ENCODE measurements around the gene SLC6A16.
"Not testable (repeated sequence)": the region's sequence is repeated elsewhere in the genome, so short reads cannot be mapped to it uniquely, and the experiment has no call there.

Gene SLC6A16

GRCh38 chr19:49331187-49331586 is 6.2 kb upstream of the SLC6A16 start:
- not testable (repeated sequence) for DNase-seq (ENCODE audit: low read depth in 2 of 2, low spot score in 1 of 2)

- DNase-seq (ENCODE audit: low read depth in 2 of 2, low spot score in 1 of 2) = no peak
Observed at GRCh38 chr19:49328741-49329140, 3.8 kb upstream of the SLC6A16 start.

DNA sequence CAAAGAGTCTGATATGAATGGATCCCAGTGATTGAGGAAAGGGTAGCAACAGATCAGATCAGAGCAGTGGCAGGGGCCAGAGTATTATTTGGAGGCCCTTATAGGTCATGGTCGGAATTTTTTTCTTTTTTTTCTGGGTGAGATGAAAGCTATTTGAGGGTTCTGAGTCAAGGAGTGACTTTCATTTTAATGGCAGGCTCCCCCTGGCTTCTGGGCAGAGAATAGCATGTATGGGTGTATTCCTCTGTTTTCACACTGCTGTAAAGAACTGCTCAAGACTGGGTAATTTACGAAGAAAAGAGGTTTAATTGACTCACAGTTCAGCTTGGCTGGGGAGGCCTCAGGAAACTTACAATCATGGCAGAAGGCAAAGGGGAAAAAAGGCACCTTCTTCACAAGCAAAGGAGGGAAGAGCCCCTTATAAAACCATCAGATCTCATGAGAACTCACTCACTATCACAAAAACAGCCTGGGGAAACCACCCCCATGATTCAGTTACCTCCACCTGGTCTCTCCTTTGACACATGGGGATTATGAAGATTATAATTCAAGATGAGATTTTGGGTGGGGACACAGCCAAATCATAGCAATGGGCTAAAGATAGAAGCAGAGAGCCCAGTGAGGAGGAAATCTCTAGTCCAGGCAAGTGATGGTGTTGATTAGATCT is 3.0 kb upstream of the SLC6A16 start:
- peak in 1 of 2 donors; percentile 24 for DNase-seq (ENCODE audit: low read depth in 2 of 2, low spot score in 1 of 2)

DNA sequence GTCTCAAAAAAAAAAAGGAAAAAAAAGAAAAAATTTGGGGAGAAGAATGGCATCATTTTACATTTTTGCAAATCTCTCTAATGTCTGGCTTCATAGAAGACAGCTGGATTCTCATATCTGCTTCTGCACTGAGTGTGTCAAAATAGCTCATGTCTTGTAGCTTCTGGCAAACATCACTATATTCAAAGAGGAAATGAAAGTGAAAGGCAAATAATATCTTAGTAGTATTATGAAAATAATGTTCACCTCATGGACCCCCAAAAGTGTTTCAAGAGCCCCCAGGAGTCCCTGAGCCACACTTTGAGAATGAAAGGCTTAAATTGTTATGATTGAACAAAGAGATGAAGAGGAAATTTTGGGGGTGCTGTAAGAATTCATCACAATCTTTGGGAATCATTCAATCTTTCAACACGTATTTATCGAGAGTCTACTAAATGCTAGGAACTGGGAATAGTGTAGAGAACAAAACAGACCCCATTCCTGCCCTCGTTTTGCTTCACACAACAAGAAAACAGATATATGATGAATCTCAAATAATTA is 1.2 kb upstream of the SLC6A16 start:
- no peak for DNase-seq (ENCODE audit: low read depth in 2 of 2, low spot score in 1 of 2)

DNA sequence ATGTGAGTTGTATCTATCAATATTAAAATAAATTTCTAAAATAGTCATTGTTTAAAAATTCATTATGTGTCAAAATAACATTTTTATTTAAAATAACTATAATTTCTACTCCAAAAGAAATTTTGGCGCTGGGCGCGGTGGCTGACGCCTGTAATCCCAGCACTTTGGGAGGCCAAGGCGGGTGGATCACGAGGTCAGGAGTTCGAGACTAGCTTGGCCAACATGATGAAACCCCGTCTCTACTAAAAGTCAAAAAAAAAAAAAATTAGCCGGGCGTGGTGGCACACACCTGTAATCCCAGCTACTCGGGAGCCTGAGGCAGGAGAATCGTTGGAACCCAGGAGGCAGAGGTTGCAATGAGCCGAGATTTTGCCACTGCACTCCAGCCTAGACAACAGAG is 765 bp upstream of the SLC6A16 start:
- DNase-seq (ENCODE audit: low read depth in 2 of 2, low spot score in 1 of 2) = not testable (repeated sequence)

GRCh38 chr19:49318296-49318695 is 6.7 kb downstream of the SLC6A16 start:
- DNase-seq (ENCODE audit: low read depth in 2 of 2, low spot score in 1 of 2) = no peak

DNA sequence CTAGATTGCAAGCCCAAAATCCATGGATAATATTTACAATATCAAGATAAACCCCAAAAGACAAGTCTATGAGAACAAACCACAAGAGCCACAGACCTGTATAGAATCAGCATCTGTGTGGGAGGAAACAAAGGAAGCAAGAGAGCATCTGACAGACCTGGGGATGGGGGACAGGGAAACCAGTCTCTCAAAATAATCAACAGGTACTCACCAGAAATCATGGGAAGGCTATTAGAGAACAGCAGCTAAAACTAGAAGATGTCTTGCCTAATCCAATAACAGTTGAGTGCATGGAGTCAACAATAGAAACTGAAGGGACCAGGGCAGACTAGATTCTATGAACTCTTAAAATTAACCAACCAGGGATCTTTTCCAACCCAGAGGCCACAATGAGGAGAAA is 8.7 kb downstream of the SLC6A16 start:
- DNase-seq (ENCODE audit: low read depth in 2 of 2, low spot score in 1 of 2) = no peak

DNA sequence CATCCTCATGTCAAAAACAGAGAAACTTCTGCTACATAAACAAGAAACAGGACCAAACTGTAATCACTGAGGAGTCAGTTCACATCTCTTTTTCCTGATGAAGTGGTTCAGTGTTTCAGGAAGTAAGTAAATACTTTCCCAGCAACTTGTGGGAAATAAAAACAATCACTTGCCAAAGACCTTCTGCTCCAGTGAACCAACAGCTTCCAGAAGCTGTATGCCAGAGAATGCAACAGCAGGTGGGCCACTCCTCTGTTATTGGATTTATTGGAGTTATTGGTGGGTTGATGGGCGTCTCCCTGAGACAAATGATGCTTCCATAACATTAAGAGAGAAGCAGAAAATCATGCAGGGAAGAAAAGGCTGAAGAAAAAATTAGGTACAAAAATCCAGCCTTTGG is 9.9 kb downstream of the SLC6A16 start:
- DNase-seq (ENCODE audit: low read depth in 2 of 2, low spot score in 1 of 2) = no peak

DNA sequence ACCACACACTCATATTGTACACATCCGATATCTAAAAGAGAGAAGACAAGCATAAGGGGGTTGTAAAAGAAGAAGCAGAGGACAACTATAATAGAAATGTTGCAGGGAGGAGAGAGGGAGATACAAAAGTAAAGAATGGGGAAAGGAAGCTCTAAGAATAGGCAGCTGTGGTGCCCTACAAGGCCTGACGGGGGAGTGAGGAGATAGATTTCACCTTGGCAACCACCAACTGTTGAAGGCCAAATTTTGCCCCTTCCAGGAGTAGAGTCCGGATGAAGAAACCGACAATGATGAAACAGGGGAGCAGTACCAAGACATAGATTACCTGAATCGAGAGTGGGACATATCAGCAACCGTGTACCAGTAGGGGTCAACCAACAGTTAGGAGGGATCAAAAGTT is 15.9 kb downstream of the SLC6A16 start:
- no peak for DNase-seq (ENCODE audit: low read depth in 2 of 2, low spot score in 1 of 2)

DNA sequence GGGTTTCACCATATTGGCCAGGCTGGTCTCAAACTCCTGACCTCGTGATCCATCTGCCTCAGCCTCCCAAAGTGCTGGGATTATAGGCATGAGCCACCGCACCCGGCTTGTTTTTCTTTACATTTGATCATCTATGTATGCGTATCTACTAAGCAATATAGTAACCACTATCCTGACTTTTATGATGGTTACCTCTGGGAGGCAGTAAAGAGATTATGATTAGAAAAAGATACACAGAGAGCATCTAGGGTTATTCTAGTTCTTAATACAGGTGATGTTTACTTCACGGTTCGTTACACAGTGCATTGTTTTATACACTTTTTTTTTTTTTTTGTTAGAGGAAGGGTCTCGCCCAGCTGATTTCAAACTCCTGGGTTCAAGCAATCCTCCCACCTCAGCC is 18.3 kb downstream of the SLC6A16 start:
- not testable (repeated sequence) for DNase-seq (ENCODE audit: low read depth in 2 of 2, low spot score in 1 of 2)

DNA sequence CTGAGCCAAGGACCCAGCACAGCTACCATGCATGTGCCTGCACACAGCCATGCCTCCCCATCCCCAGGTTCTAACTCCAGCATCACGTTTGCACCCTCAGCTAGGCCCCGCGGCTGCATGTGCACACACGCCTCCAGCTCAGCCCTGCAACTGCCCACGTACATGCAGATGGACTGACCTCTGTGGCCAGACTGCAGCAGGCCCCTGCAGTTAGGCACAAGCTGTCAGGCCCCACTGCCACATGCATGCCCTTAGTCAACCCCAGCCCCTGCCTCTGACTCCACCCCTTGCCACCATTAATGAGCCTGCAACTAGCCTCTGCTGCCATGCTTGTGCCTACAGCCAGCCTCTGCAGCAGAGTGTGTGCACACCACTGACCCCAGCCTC is 23.1 kb downstream of the SLC6A16 start:
- no peak for DNase-seq (ENCODE audit: low read depth in 2 of 2, low spot score in 1 of 2)

DNA sequence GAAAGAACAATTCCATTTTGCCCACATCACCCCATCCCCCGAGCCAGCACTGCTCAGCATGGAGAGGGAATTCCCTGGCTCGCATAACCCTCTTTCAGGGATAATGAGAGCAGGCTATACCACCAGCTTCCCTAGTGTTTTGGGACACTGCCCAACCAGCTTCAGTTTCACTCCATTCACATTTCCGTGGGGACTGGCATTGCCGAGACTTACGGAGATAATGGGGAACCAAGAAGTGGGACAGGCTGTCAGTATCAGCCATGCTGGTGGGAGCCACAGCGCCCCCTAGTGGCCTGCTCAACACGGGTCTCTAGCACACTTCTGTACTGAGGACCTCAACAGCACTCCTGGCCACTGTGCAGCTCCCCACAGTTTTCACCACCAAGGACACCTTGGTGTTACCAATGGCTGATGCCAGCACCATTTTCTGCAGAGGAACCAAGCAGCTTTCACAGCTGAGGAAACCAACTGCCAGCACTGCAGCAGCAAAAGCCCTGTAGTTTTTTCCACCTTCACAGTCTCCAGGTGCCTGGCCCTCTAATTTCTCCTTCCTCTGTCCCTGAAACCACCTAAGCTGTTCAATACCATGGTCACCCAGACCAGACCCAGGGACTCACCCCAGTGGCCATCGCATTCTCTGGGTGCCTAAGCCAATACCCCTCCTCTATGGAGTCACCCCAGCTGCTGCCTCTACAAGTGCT is 23.7 kb downstream of the SLC6A16 start:
- DNase-seq (ENCODE audit: low read depth in 2 of 2, low spot score in 1 of 2) = peak; percentile 46 to 76

- not testable (repeated sequence) for DNase-seq (ENCODE audit: low read depth in 2 of 2, low spot score in 1 of 2)
Observed at GRCh38 chr19:49298653-49299052, 26.3 kb downstream of the SLC6A16 start.

DNA sequence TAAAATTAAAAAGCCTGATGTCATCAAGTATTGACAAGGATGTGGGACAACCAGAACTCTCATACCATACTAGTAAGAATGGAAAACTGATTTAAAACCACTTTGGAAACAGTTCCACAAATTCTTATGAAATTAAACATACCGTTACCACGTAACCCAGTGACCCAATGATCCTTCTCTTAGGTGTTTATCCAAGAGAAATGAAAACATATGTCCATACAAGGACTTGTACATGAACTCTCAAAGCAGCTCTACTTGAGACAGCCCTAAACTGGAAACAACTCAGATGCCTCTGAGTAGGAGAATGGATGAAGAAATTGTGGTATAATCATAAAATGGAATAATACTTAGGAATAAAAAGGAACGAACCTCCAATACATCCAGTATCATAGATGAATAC is 27.6 kb downstream of the SLC6A16 start:
- no peak for DNase-seq (ENCODE audit: low read depth in 2 of 2, low spot score in 1 of 2)

DNA sequence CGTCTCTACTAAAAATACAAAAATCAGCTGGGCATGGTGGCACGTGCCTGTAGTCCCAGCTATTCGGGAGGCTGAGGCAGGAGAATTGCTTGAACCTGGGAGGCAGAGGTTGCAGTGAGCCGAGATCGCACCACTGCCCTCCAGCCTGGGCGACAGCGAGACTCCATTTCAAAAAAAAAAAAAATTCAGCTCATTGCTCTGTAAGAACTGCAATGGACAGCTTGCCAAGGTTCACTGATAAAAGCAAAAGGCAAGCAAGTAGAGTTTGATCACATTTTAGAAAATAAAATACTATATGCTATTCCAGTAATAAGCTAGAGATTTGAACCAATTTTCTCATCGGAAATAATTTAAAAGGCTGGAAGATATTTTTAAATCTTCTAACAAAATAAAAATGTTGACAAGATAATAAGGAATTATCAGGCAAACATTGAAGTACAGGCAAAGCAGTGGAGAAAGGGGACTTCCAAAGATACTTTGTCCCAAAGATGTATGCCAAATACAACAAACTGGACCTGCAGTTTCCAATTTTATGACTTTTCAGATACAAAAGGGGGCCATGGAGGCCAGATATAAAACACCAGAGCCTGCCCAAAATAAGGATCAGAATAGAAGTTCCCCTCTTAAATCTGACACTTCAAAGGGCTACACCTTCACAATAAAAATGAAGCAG is 29.6 kb downstream of the SLC6A16 start:
- no peak for DNase-seq (ENCODE audit: low read depth in 2 of 2, low spot score in 1 of 2)

DNA sequence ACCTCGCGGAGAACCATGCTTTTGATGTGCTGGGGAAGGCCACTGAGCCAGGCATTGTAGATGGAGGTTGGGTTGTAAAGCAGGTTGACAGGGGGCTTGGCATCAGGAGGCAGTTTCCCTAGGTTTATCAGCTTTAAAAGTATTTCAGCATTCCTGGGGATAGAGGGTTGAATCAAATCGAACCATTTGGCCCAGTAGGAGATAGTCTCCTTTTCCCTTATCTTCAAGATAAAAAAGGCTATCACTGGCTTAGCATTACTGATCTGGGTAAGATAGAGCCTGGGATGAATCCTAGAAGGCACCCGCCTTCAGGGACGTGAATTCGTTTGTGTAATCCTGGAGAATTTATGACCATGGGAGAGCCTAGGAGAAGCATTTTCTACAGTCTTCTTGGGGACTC is 30.6 kb downstream of the SLC6A16 start:
- DNase-seq (ENCODE audit: low read depth in 2 of 2, low spot score in 1 of 2) = no peak

- DNase-seq (ENCODE audit: low read depth in 2 of 2, low spot score in 1 of 2) = no peak
Observed at GRCh38 chr19:49290517-49290916, 34.5 kb downstream of the SLC6A16 start.

DNA sequence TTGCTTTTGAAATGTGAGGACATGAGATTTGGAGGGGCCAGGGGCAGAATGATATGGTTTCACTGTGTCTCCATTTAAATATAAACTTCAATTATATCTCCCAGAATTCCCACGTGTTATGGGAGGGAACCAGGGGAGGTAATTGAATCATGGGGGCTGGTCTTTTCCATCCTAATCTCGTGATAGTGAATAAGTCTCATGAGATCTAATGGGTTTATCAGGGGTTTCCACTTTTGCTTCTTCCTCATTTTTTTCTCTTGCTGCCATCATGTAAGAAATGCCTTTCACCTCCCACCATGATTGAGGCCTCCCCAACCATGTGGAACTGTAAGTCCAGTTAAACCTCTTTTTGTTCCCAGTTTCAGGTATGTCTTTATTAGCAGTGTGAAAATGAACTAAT is 35.7 kb downstream of the SLC6A16 start:
- not testable (repeated sequence) for DNase-seq (ENCODE audit: low read depth in 2 of 2, low spot score in 1 of 2)

GRCh38 chr19:49288205-49288604 is 36.8 kb downstream of the SLC6A16 start:
- DNase-seq (ENCODE audit: low read depth in 2 of 2, low spot score in 1 of 2) = not testable (repeated sequence)

DNA sequence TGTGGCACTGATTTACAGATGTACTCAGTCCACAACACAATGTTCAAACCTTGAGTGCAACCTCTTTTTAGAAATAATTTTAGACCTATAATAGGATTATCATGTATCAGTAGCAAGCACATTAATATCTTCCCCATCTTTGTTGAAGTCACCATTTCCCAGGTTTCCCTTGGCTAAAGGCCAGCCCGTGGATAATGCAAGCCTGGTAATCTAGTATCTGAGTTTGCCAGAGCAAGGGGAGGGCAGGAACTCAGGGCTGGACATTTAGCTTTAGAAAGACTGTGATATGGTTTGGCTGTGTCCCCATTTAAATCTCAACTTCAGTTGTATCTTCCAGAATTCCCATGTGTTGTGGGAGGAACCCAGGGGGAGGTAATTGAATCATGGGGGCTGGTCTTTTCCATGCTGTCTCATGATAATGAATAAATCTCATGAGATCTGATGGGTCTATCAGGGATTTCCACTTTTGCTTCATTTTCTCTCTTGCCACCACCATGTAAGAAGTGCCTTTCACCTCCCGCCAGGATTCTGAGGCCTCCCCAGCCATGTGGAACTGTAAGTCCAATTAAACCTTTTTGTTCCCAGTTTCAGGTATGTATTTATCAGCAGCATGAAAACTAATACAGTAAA is 37.7 kb downstream of the SLC6A16 start:
- no peak for DNase-seq (ENCODE audit: low read depth in 2 of 2, low spot score in 1 of 2)

GRCh38 chr19:49282184-49282583 is 42.8 kb downstream of the SLC6A16 start:
- DNase-seq (ENCODE audit: low read depth in 2 of 2, low spot score in 1 of 2) = no peak

- DNase-seq (ENCODE audit: low read depth in 2 of 2, low spot score in 1 of 2) = no peak
Observed at GRCh38 chr19:49272204-49272603, 52.8 kb downstream of the SLC6A16 start.

Data from stimulated activated CD8-positive, alpha-beta memory T cell treated with anti-CD3 and anti-CD28 coated beads, Interleukin-4, amount 100 ng/mL, for 4 hours (primary cell).